IMR-90 (cell line): ENCODE measurements around the gene M6PR. TPM values are rescaled to one million over a fixed set of nuclear protein-coding genes. Genes with fewer than 3 reads are reported as not detected.

Experiments
- ATAC-seq: fragments of 200-7000 bp; cut with Tn5 transposase; 2 replicates; pipeline ENCODE4 v1.9.1; 2020; ENCODE audit warnings: low read depth, mild to moderate bottlenecking, moderate library complexity
- BruUV-seq: library from RNA; stranded (reverse); fragments of 400-500 nt; replicated peaks from 2 replicates; lab custom pipeline; 2021; lab: Mats Ljungman, UMichigan
- CTCF ChIA-PET: fragments of 300-600 bp; formaldehyde crosslinking; extraction: SDS; loops from one replicate; lab custom pipeline; 2021; ENCODE audit warnings: antibody characterized with exemption; lab: Yijun Ruan, JAX
- POLR2A ChIA-PET: fragments of 300-600 bp; sonication (Branson Sonifier 250); formaldehyde crosslinking; loops from one replicate; lab custom pipeline; 2022; ENCODE audit warnings: antibody characterized with exemption; ENCODE audit not compliant: unreplicated experiment; lab: Charles Lee
- DNase-seq: peaks from one replicate; pipeline ENCODE4 v3.0.0; 2013
- H2AFZ ChIP-seq: replicated peaks from 2 replicates; pipeline ENCODE3; 2013; ENCODE audit warnings: low read length, mild to moderate bottlenecking; ENCODE audit not compliant: poor library complexity
- H2AK5ac ChIP-seq: 2 replicates; pipeline ENCODE4 v1.6.1; 2013; ENCODE audit warnings: low read depth, low read length, inconsistent platforms
- H2AK9ac ChIP-seq: replicated peaks from 2 replicates; pipeline ENCODE3; 2013; ENCODE audit warnings: mild to moderate bottlenecking, low read depth, low read length, moderate library complexity; ENCODE audit not compliant: poor library complexity
- H2BK120ac ChIP-seq: 2 replicates; pipeline ENCODE4 v1.6.1; 2013; ENCODE audit warnings: low read depth, low read length, inconsistent platforms
- H2BK15ac ChIP-seq: 3 replicates; pipeline ENCODE4 v1.6.1; 2013; ENCODE audit warnings: low read depth, low read length, inconsistent platforms
- H2BK20ac ChIP-seq: 2 replicates; pipeline ENCODE4 v1.6.1; 2013; ENCODE audit warnings: low read depth, mild to moderate bottlenecking, inconsistent platforms, low read length, moderate library complexity
- H2BK5ac ChIP-seq: 2 replicates; pipeline ENCODE4 v1.6.1; 2013; ENCODE audit warnings: mild to moderate bottlenecking, low read depth, low read length, inconsistent platforms; ENCODE audit not compliant: poor library complexity, severe bottlenecking
- H3K14ac ChIP-seq: replicated peaks from 2 replicates; pipeline ENCODE4 v1.6.1; 2013; ENCODE audit warnings: low read depth, low read length, inconsistent platforms
- H3K18ac ChIP-seq: 2 replicates; pipeline ENCODE4 v1.6.1; 2013; ENCODE audit warnings: low read depth, low read length, control low read depth
- H3K23ac ChIP-seq: 2 replicates; pipeline ENCODE4 v1.6.1; 2013; ENCODE audit warnings: low read depth, low read length, inconsistent platforms
- H3K27ac ChIP-seq: 2 replicates; pipeline ENCODE4 v1.5.1; 2013; ENCODE audit warnings: mild to moderate bottlenecking, control low read depth, low read length; ENCODE audit not compliant: insufficient read depth
- H3K27me3 ChIP-seq: 2 replicates; pipeline ENCODE4 v1.6.1; 2013; ENCODE audit warnings: low read length; ENCODE audit not compliant: control insufficient read depth, insufficient read depth
- H3K36me3 ChIP-seq: 2 replicates; pipeline ENCODE4 v1.6.1; 2013; ENCODE audit warnings: low read length, mixed read lengths; ENCODE audit not compliant: control insufficient read depth, insufficient read depth
- H3K4ac ChIP-seq: 2 replicates; pipeline ENCODE4 v1.6.1; 2013; ENCODE audit warnings: low read depth, low read length, inconsistent platforms
- H3K4me1 ChIP-seq: 2 replicates; pipeline ENCODE4 v1.6.1; 2013; ENCODE audit warnings: low read length, mixed read lengths; ENCODE audit not compliant: control insufficient read depth, insufficient read depth
- H3K4me2 ChIP-seq: 2 replicates; pipeline ENCODE4 v1.6.1; 2013; ENCODE audit warnings: low read depth, mild to moderate bottlenecking, control low read depth, low read length, moderate library complexity
- H3K4me3 ChIP-seq: 2 replicates; pipeline ENCODE4 v1.5.1; 2013; ENCODE audit warnings: low read depth, mild to moderate bottlenecking, control low read depth, low read length, moderate library complexity; ENCODE audit not compliant: insufficient read depth
- H3K56ac ChIP-seq: 2 replicates; pipeline ENCODE4 v1.6.1; 2013; ENCODE audit warnings: low read length, inconsistent platforms; ENCODE audit not compliant: insufficient read depth; ENCODE audit errors: extremely low read depth
- H3K79me1 ChIP-seq, 2 experiments: 2 replicates each; pipeline ENCODE4 v1.6.1; 2013; ENCODE audit warnings: low read length in 2 of 2, inconsistent platforms in 1 of 2, low read depth in 1 of 2
- H3K9ac ChIP-seq: 2 replicates; pipeline ENCODE4 v1.6.1; 2013; ENCODE audit warnings: low read depth, low read length, control low read depth
- H3K9me1 ChIP-seq: 2 replicates; pipeline ENCODE4 v1.6.1; 2013; ENCODE audit warnings: low read length, inconsistent platforms; ENCODE audit not compliant: insufficient read depth
- H3K9me3 ChIP-seq: 2 replicates; pipeline ENCODE4 v1.6.1; 2013; ENCODE audit warnings: low read length; ENCODE audit not compliant: control insufficient read depth, insufficient read depth
- H4K20me1 ChIP-seq: 2 replicates; pipeline ENCODE4 v1.6.1; 2013; ENCODE audit warnings: low read length, inconsistent platforms; ENCODE audit not compliant: insufficient read depth
- H4K5ac ChIP-seq: 2 replicates; pipeline ENCODE4 v1.6.1; 2013; ENCODE audit warnings: mild to moderate bottlenecking, low read depth, low read length, control low read depth
- H4K8ac ChIP-seq, 2 experiments: 2 replicates each; pipeline ENCODE4 v1.6.1; 2013; ENCODE audit warnings: low read depth in 2 of 2, low read length in 2 of 2, control low read depth in 1 of 2, inconsistent platforms in 1 of 2
- H4K91ac ChIP-seq: 2 replicates; pipeline ENCODE4 v1.6.1; 2013; ENCODE audit warnings: low read depth, low read length, inconsistent platforms; ENCODE audit not compliant: insufficient read depth
- CEBPB ChIP-seq: IDR thresholded peaks from 2 replicates; pipeline ENCODE4 v1.6.1; 2012; ENCODE audit warnings: low read depth, low read length, improper control_type of control experiment
- CHD1 ChIP-seq: IDR thresholded peaks from 2 replicates; pipeline ENCODE4 v1.6.1; 2012; ENCODE audit warnings: low read depth, low read length, improper control_type of control experiment
- FOS ChIP-seq: fragments of 150-350 bp; IDR thresholded peaks from 2 replicates; pipeline ENCODE4 v1.6.1; 2016; ENCODE audit warnings: low read depth, low read length
- MAFK ChIP-seq: IDR thresholded peaks from 2 replicates; pipeline ENCODE4 v1.6.1; 2012; ENCODE audit warnings: low read depth, low read length, improper control_type of control experiment
- MXI1 ChIP-seq: IDR thresholded peaks from 2 replicates; pipeline ENCODE4 v1.6.1; 2012; ENCODE audit warnings: low read depth, mild to moderate bottlenecking, low read length, moderate library complexity, borderline replicate concordance
- NFE2L2 ChIP-seq: fragments of 150-350 bp; IDR thresholded peaks from 2 replicates; pipeline ENCODE4 v1.6.1; 2016; ENCODE audit warnings: low read depth, mild to moderate bottlenecking, low read length
- POLR2A ChIP-seq: IDR thresholded peaks from 2 replicates; pipeline ENCODE4 v1.6.1; 2012; ENCODE audit warnings: mild to moderate bottlenecking, low read depth, low read length
- RAD21 ChIP-seq: IDR thresholded peaks from 2 replicates; pipeline ENCODE4 v1.6.1; 2012; ENCODE audit warnings: low read length, improper control_type of control experiment
- RCOR1 ChIP-seq: IDR thresholded peaks from 2 replicates; pipeline ENCODE4 v1.6.1; 2012; ENCODE audit warnings: mild to moderate bottlenecking, low read length, improper control_type of control experiment; ENCODE audit not compliant: insufficient replicate concordance
- RFX5 ChIP-seq: IDR thresholded peaks from 2 replicates; pipeline ENCODE4 v1.8.0; 2012; ENCODE audit warnings: low read depth, mild to moderate bottlenecking, low read length, moderate library complexity
- SMC3 ChIP-seq: fragments of 150-350 bp; IDR thresholded peaks from 2 replicates; pipeline ENCODE4 v1.6.1; 2016; ENCODE audit warnings: low read depth, mild to moderate bottlenecking, antibody characterized with exemption, low read length, moderate library complexity
- WGBS, 2 experiments: methylation state at CpG; one replicate each; pipeline versions ENCODE4 v1.1.5 to v1.1.7; 2013; ENCODE audit warnings: missing lambda C conversion rate in 2 of 2; ENCODE audit not compliant: insufficient read length in 1 of 2; ENCODE audit errors: extremely low coverage in 2 of 2; 5-methylcytosine and 5-hydroxymethylcytosine counted together
- dilution Hi-C: fragments of 300-500 bp; cut with HindIII; formaldehyde crosslinking; loops from one replicate; pipeline ENCODE4 v1.14.3; 2018; ENCODE audit warnings: low sequenced_read_pairs; ENCODE audit not compliant: unreplicated experiment
- in situ Hi-C: fragments of 300-500 bp; cut with MboI; formaldehyde crosslinking; loops from 3 replicates; pipeline ENCODE4 v1.14.3; 2019; ENCODE audit warnings: low sequenced_read_pairs, inconsistent platforms, mixed read lengths
- intact Hi-C: fragments of 100-400 bp; cut with micrococcal nuclease; formaldehyde crosslinking; loops from 2 replicates; pipeline ENCODE4 v1.10.0; 2022
- polyA plus RNA-seq, 3 experiments: library from polyadenylated mRNA; depleted of rRNA; stranded (reverse); fragments of >200 nt; gene quantifications; 2 replicates each; pipeline ENCODE4 v1.2.3, GENCODE V29; 2012; ENCODE audit warnings: low replicate concordance in 1 of 3
- total RNA-seq: library from RNA; depleted of rRNA; stranded (reverse); fragments of >200 nt; gene quantifications from 2 replicates; pipeline ENCODE4 v1.2.3, GENCODE V29; 2012
- TF ChIP-seq, protein P1 (sequence below): fragments of 150-350 bp; IDR thresholded peaks from 2 replicates; pipeline ENCODE4 v1.6.1; 2016; ENCODE audit warnings: low read depth, mild to moderate bottlenecking, low read length, moderate library complexity, borderline replicate concordance
- TF ChIP-seq, protein P2 (sequence below): fragments of 150-350 bp; IDR thresholded peaks from 2 replicates; pipeline ENCODE4 v1.6.1; 2017; ENCODE audit warnings: mild to moderate bottlenecking, antibody characterized with exemption, low read length, low read depth

Gene M6PR
- total and polyA plus RNA-seq, 2 of the 4 experiments (the other 2 are of a cell fraction) = 86.6 to 140 TPM

DNA sequence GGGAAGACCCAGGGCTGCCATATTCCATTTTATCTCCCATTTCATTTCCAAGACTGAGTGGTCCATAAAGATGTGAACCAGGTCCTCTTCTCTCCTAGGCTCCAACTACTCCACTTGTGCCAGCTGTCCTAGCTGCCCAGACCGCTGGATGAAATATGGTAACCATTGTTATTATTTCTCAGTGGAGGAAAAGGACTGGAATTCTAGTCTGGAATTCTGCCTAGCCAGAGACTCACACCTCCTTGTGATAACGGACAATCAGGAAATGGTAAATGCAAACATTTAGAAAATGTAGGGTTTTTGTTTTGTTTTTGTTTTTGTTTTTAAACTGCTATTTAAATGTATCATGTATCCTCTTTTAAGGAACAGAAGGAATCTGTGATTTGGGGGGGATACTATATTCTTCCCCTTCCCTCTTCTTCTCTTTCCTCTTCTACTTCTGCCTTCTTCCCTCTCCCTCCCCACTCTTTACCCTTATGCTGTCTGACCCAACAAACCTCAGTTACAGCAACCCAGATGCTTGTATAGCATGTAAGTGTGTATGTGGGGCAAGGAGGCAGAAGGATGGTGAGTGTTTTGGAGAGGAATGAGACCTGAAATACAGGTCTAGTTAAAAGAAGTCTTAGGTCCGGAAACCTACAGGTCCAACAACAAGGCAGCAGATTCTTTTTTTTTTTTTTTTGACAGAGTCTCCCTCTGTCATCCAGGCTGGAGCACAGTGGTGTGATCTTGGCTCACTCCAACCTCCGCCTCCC, 45.8 kb upstream of the M6PR start:
- Histone ChIP-seq H2AK5ac (no peak overlapping the region), H4K5ac (no peak overlapping the region), H3K4me3 (no peak overlapping the region), H3K79me1 (no peaks in the 10 kb centered on the region), H3K36me3 (no peaks in the 10 kb centered on the region), H2BK5ac (no peak overlapping the region), H2BK20ac (no peak overlapping the region), H2BK15ac (no peak overlapping the region), H4K91ac (no peak overlapping the region), H4K20me1 (no peaks in the 10 kb centered on the region), H3K4me2 (no peak overlapping the region), H3K23ac (no peak overlapping the region), H2BK120ac (no peak overlapping the region), H3K18ac (no peak overlapping the region), H3K27me3 (no peaks in the 10 kb centered on the region), H3K27ac (no peak overlapping the region), H3K4ac (no peak overlapping the region), H3K4me1 (no peaks in the 10 kb centered on the region), H2AK9ac (no peak overlapping the region), H3K9me1 (no peaks in the 10 kb centered on the region), H3K9me3 (no peaks in the 10 kb centered on the region), H4K8ac (no peak overlapping the region), H2AFZ (no peak overlapping the region), H3K56ac (no peak overlapping the region), H3K14ac (no peak overlapping the region), H3K9ac (no peak overlapping the region)
- ChIA-PET CTCF (no interaction called here), POLR2A (no interaction called here)
- DNase-seq = no peak
- dilution Hi-C loops = no loop called here
- WGBS, 2 experiments = no CpG with 5 or more reads among the region's 4 CpGs
- intact Hi-C loops = no loop called here
- TF ChIP-seq, protein P1, sequence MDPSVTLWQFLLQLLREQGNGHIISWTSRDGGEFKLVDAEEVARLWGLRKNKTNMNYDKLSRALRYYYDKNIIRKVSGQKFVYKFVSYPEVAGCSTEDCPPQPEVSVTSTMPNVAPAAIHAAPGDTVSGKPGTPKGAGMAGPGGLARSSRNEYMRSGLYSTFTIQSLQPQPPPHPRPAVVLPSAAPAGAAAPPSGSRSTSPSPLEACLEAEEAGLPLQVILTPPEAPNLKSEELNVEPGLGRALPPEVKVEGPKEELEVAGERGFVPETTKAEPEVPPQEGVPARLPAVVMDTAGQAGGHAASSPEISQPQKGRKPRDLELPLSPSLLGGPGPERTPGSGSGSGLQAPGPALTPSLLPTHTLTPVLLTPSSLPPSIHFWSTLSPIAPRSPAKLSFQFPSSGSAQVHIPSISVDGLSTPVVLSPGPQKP = no peak
- TF ChIP-seq POLR2A (no peak), RFX5 (no peak), CEBPB (no peak), RCOR1 (no peak), SMC3 (no peak), RAD21 (no peak), MAFK (no peak), CHD1 (no peak), MXI1 (no peak), FOS (no peak), NFE2L2 (no peak)
- TF ChIP-seq, protein P2, sequence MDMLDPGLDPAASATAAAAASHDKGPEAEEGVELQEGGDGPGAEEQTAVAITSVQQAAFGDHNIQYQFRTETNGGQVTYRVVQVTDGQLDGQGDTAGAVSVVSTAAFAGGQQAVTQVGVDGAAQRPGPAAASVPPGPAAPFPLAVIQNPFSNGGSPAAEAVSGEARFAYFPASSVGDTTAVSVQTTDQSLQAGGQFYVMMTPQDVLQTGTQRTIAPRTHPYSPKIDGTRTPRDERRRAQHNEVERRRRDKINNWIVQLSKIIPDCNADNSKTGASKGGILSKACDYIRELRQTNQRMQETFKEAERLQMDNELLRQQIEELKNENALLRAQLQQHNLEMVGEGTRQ = no peak
- in situ Hi-C loops = no loop called here
- ATAC-seq = no peak
- BruUV-seq = no TSS peak
